Muscle of back (tissue), 13 donors: Measurements from ENCODE around the gene DEFB115. TPM values are rescaled to one million over a fixed set of nuclear protein-coding genes. Genes with fewer than 3 reads are reported as not detected.
"Not testable (repeated sequence)": the region's sequence is repeated elsewhere in the genome, so short reads cannot be mapped to it uniquely, and the experiment has no call there.

ENCODE experiments used
- DNase-seq, 3 donors: peaks; one replicate each; pipeline versions ENCODE4 v3.0.0 to v3.0.0-alpha.2; 2013
- long read RNA-seq, 9 donors: transcript quantifications; one replicate each; lab custom pipeline, GENCODE V29; 2026
- polyA plus RNA-seq, 10 donors: library from polyadenylated mRNA; unstranded; fragments of 120-200 nt; gene quantifications; one replicate each; pipeline ENCODE4 v1.2.1, GENCODE V29; 2013; ENCODE audit not compliant: insufficient read length in 10 of 10

DEFB115 gene, protein sequence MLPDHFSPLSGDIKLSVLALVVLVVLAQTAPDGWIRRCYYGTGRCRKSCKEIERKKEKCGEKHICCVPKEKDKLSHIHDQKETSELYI
- polyA plus RNA-seq: not detected
- long read RNA-seq, donor 1: 0 reads
- long read RNA-seq, donor 2: 0 reads
- long read RNA-seq, donor 3: 0 reads
- long read RNA-seq, donor 4: 0 reads
- long read RNA-seq, donor 5: 0 reads
- long read RNA-seq, donor 6: 0 reads
- long read RNA-seq, donor 7: 0 reads
- long read RNA-seq, donor 8: 0 reads
- long read RNA-seq, donor 9: 0 reads

GRCh38 chr20:31257364-31257763, at the start of gene DEFB115:
Gene DEFB115, plus strand, starts transcription at chr20:31257664. Its CDS starts 0 bp downstream, at chr20:31257664.
- DNase-seq: no peak

- no peak for DNase-seq
These were observed 20.5 kb upstream of the DEFB115 start for GRCh38 chr20:31236953-31237352.

- DNase-seq: no peak
These were observed 19.7 kb upstream of the DEFB115 start for GRCh38 chr20:31237763-31238162.

- DNase-seq: no peak
These were observed 18.3 kb upstream of the DEFB115 start for GRCh38 chr20:31239139-31239538.

GRCh38 chr20:31256959-31257358, 505 bp upstream of the DEFB115 start:
- no peak for DNase-seq

DNA sequence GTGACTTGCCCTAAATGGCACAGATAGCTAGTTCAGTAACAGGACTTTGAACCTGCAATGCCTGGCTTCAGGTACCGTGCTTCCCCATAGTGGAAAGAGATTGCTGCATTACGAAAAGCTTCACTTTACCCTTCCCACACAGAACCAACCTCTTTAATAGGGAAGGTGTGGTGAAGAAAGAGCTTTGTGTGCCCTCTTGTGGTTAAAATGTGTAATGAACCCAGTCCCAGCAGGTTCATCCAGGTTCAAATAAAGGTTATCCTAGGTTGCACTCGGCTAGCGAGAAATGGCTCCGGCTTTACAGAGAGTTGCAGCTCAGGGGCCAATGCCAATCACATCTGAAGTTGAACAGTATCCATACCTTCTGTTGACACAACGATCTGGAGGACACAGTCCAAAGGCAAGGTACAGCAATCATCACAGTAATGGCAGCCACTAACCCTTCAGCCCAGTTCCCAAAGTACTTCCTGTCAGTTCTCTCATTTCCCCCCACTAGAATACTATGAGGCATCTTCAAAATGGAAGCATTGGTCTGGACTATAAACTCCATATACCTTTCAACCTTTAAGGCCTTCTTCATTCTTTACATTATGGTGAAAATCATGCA, 3.0 kb downstream of the DEFB115 start:
- DNase-seq: no peak

DNA sequence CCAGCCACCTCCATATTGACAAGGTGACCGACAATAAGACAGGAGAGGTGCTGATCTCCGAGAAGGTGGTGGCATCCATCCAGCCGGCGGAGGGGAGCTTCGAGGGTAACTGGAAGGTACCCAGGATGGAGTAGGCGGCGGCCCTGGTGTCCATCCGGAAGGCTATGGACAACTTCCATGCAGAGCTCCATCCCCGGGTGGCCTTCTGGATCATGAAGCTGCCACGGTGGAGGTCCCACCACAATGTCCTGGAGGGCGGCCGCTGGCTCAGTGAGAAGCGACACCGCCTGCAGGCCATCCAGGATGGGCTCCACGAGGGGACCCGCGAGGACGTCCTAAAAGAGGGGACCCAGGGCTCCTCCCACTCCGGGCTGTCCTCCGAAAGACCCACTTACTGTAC, 17.0 kb downstream of the DEFB115 start:
- no peak for DNase-seq

DNA sequence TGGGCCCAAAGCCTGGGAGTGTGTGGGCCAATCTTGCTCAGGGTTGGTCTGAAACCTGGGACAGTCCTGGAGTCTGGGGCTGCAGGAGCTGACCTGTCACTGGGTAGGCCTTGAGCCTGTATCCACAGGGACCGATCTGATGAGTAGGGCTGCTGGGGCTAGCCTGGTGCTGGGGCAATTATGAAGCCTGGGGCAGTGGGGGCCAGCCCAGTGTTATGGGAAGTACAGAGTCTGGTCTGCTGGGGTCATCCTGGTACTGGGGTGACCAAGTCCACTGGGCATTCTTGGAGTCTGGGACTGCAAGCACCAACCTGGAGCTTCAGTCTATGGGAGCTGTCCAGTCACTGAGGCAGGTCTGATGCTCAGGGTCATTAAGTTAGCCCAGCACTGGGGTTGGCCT, 20.7 kb downstream of the DEFB115 start:
- DNase-seq: no peak

DNA sequence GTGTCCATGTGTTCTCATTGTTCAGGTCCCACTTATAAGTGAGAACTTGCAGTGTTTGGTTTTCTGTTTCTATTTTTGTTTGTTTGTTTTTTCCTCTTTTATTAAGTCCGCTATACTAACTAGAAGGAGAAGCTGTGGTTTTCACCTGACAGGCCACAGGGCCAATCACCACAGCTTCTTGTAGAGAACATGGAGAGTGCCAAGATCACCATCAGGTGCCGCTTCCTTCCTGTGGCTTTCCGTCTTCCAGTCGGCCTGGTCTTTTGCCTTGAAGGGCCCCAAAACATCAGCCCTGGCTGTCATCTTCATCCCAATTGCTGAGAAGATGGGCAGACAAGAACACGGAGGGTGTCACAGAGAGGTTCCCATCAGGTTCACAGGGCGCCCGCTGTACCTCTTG, 27.5 kb downstream of the DEFB115 start:
- not testable (repeated sequence) for DNase-seq

- no peak for DNase-seq
These were observed 51.2 kb downstream of the DEFB115 start, which contains the start of gene DEFB116 for GRCh38 chr20:31308535-31309162. Gene DEFB116, minus strand, starts transcription at chr20:31308585. Its CDS starts 0 bp downstream, at chr20:31308585.

Other genes starting within 250 kb of the DEFB115 start
- not detected for gene DEFB116, start 50.9 kb downstream of the DEFB115 start, polyA plus RNA-seq
- gene DEFB118, start 110.9 kb downstream of the DEFB115 start, polyA plus RNA-seq: not detected
- gene DEFB119, start 132.9 kb downstream of the DEFB115 start, polyA plus RNA-seq: not detected
- gene DEFB121, start 148.6 kb downstream of the DEFB115 start, polyA plus RNA-seq: not detected
- not detected for gene DEFB123, start 183.0 kb downstream of the DEFB115 start, polyA plus RNA-seq
- 1 to 10 TPM in 6 of 10 donors, under 1 TPM in 4; 0.59 to 2.6 (median 1.1) TPM for gene DEFB124, start 217.5 kb downstream of the DEFB115 start, polyA plus RNA-seq
- gene REM1, start 217.6 kb downstream of the DEFB115 start, polyA plus RNA-seq: 1 to 10 TPM; 4.4 to 8.5 (median 6.0) TPM